K562 (cell line): ENCODE results near the gene PPP2R2D. TPM values are rescaled to one million over a fixed set of nuclear protein-coding genes. Genes with fewer than 3 reads are reported as not detected.

Experiments used
- ATAC-seq: fragments of 200-7000 bp; cut with Tn5 transposase; 3 replicates; pipeline ENCODE4 v1.9.1; 2020; ENCODE audit warnings: moderate library complexity
- BruUV-seq: library from RNA; stranded (reverse); fragments of 400-500 nt; replicated peaks from 2 replicates; lab custom pipeline; 2021; lab: Mats Ljungman, UMichigan
- CTCF ChIA-PET: fragments of 300-600 bp; formaldehyde crosslinking; extraction: SDS; loops from one replicate; lab custom pipeline; 2021; ENCODE audit warnings: low intra/inter-chr PET ratio; lab: Yijun Ruan, JAX
- POLR2A ChIA-PET: fragments of 300-600, 350-650 bp; sonication (Branson Sonifier 250); formaldehyde crosslinking; extraction: SDS; loops from one replicate; lab custom pipeline; 2021; ENCODE audit warnings: antibody characterized with exemption, inconsistent platforms; lab: Yijun Ruan, JAX
- DNase-seq, 4 experiments: peaks; one replicate each; pipeline versions ENCODE4 v3.0.0 to v3.0.0-alpha.2; 2011 to 2018; ENCODE audit warnings: low spot score in 3 of 4, mixed read lengths in 3 of 4; ENCODE audit errors: extremely low read depth in 1 of 4
- FAIRE-seq: peaks from 2 replicates; lab custom pipeline; 2011; peaks lifted over from hg19 to GRCh38; lab: Jason Lieb, UNC
- H2AFZ ChIP-seq: 2 replicates; pipeline ENCODE4 v1.6.0; 2011; ENCODE audit warnings: low read depth, low read length, control low read depth, inconsistent platforms
- H3K27ac ChIP-seq: fragments of 200-600 bp; 3 replicates; pipeline ENCODE4 v1.8.0; 2011; ENCODE audit warnings: low read depth, mild to moderate bottlenecking, control low read depth, inconsistent platforms, low read length, moderate library complexity, mixed read lengths; ENCODE audit errors: extremely low read depth
- H3K27me3 ChIP-seq, 2 experiments: fragments of 300-600 bp in 1 of 2; 2 replicates in 1 of 2; 3 replicates in 1 of 2; pipeline versions ENCODE4 v1.6.0 to v1.8.0; 2011; ENCODE audit warnings: inconsistent platforms in 2 of 2, low read length in 2 of 2, mild to moderate bottlenecking in 1 of 2, mixed read lengths in 1 of 2, moderate library complexity in 1 of 2; ENCODE audit not compliant: control insufficient read depth in 2 of 2, insufficient read depth in 2 of 2
- H3K36me3 ChIP-seq: fragments of 300-600 bp; 3 replicates; pipeline ENCODE4 v1.8.0; 2011; ENCODE audit warnings: mild to moderate bottlenecking, low read length, inconsistent platforms; ENCODE audit not compliant: control insufficient read depth, insufficient read depth
- H3K4me1 ChIP-seq, 2 experiments: fragments of 200-600 bp in 1 of 2; replicated peaks in 1 of 2; 2 replicates in 1 of 2; 3 replicates in 1 of 2; pipeline versions ENCODE4 v1.5.1 to v1.8.0; 2011; ENCODE audit warnings: inconsistent platforms in 2 of 2, low read length in 2 of 2, mild to moderate bottlenecking in 1 of 2, mixed read lengths in 1 of 2, moderate library complexity in 1 of 2; ENCODE audit not compliant: control insufficient read depth in 2 of 2, insufficient read depth in 2 of 2
- H3K4me2 ChIP-seq: 2 replicates; pipeline ENCODE4 v1.6.1; 2011; ENCODE audit warnings: low read length, control low read depth, inconsistent platforms, mixed read lengths; ENCODE audit not compliant: insufficient read depth
- H3K4me3 ChIP-seq: fragments of 200-600 bp; sonication (generic), shearing (Covaris generic); 2 replicates; pipeline ENCODE4 v1.5.1; 2016; ENCODE audit warnings: control low read depth, inconsistent platforms
- H3K79me2 ChIP-seq: fragments of 200-600 bp; 3 replicates; pipeline ENCODE4 v1.8.0; 2011; ENCODE audit warnings: low read length, inconsistent platforms; ENCODE audit not compliant: control insufficient read depth, insufficient read depth
- H3K9ac ChIP-seq, 2 experiments: 2 replicates each; pipeline versions ENCODE4 v1.6.0 to v1.6.1; 2011; ENCODE audit warnings: low read depth in 2 of 2, low read length in 2 of 2, control low read depth in 1 of 2, inconsistent platforms in 1 of 2, mild to moderate bottlenecking in 1 of 2, mixed read lengths in 1 of 2; ENCODE audit not compliant: insufficient read depth in 1 of 2
- H3K9me1 ChIP-seq: one replicate; pipeline ENCODE4 v1.6.0; 2011; ENCODE audit warnings: inconsistent platforms, mild to moderate bottlenecking, low read length, moderate library complexity; ENCODE audit not compliant: control insufficient read depth, insufficient read depth
- H3K9me3 ChIP-seq: replicated peaks from 2 replicates; pipeline ENCODE4 v1.5.1; 2011; ENCODE audit warnings: low read depth, low read length, inconsistent platforms; ENCODE audit not compliant: control insufficient read depth, insufficient read depth
- H4K20me1 ChIP-seq: replicated peaks from 2 replicates; pipeline ENCODE4 v1.6.1; 2011; ENCODE audit warnings: low read length, inconsistent platforms, mixed read lengths; ENCODE audit not compliant: control insufficient read depth, insufficient read depth
- ARHGAP35 ChIP-seq: fragments of 450-650 bp; IDR thresholded peaks from 2 replicates; pipeline ENCODE4 v1.6.1; 2018; ENCODE audit not compliant: partially characterized antibody
- BCOR ChIP-seq: fragments of 450-650 bp; IDR thresholded peaks from 2 replicates; pipeline ENCODE4 v1.6.1; 2016
- DLX4 ChIP-seq: fragments of 250-450 bp; sonication (Bioruptor Pico); IDR thresholded peaks from 2 replicates; pipeline ENCODE4 v1.6.1; 2021; ENCODE audit warnings: mild to moderate bottlenecking
- E2F5 ChIP-seq: sonication (generic); formaldehyde crosslinking; IDR thresholded peaks from 2 replicates; pipeline ENCODE4 v1.8.0; 2022; ENCODE audit warnings: mild to moderate bottlenecking, missing genetic modification reagents
- ELF1 ChIP-seq: fragments of 200-800 bp; sonication (Bioruptor generic); IDR thresholded peaks from 2 replicates; pipeline ENCODE4 v1.6.1; 2016; ENCODE audit warnings: missing genetic modification characterization, missing compliant biosample characterization
- GABPB1 ChIP-seq: sonication (generic); formaldehyde crosslinking; IDR thresholded peaks from 2 replicates; pipeline ENCODE4 v1.8.0; 2022; ENCODE audit warnings: mild to moderate bottlenecking, missing genetic modification reagents
- HDAC3 ChIP-seq: fragments of 450-650 bp; IDR thresholded peaks from 2 replicates; pipeline ENCODE4 v1.6.1; 2018; ENCODE audit warnings: borderline replicate concordance, mild to moderate bottlenecking, moderate library complexity; ENCODE audit not compliant: partially characterized antibody
- HOXB6 ChIP-seq: fragments of 250-450 bp; sonication (Bioruptor Pico); IDR thresholded peaks from 2 replicates; pipeline ENCODE4 v1.5.1; 2022; ENCODE audit warnings: mild to moderate bottlenecking, borderline replicate concordance
- RAD21 ChIP-seq, 2 experiments: fragments of 250-450 bp in 1 of 2; fragments of 450-650 bp in 1 of 2; sonication (Bioruptor Pico) in 1 of 2; formaldehyde crosslinking in 1 of 2; IDR thresholded peaks in 1 of 2; conservative IDR thresholded peaks in 1 of 2; 2 replicates each; pipeline versions ENCODE4 v1.4.0 to v1.8.0; 2020 to 2022; ENCODE audit warnings: mild to moderate bottlenecking in 2 of 2, moderate library complexity in 1 of 2
- SNIP1 ChIP-seq: fragments of 450-650 bp; IDR thresholded peaks from 2 replicates; pipeline ENCODE4 v1.7.1; 2017; ENCODE audit warnings: low read depth, mild to moderate bottlenecking
- SREBF1 ChIP-seq: fragments of 150-350 bp; IDR thresholded peaks from 2 replicates; pipeline ENCODE4 v1.6.1; 2014; ENCODE audit warnings: antibody characterized with exemption, low read depth, low read length, borderline replicate concordance
- USF1 ChIP-seq: sonication (generic); formaldehyde crosslinking; IDR thresholded peaks from 2 replicates; pipeline ENCODE4 v1.9.0; 2022; ENCODE audit warnings: mild to moderate bottlenecking, missing genetic modification reagents
- YBX1 ChIP-seq: fragments of 450-650 bp; IDR thresholded peaks from 2 replicates; pipeline ENCODE4 v1.7.1; 2016; ENCODE audit warnings: mild to moderate bottlenecking
- ZBTB7A ChIP-seq: IDR thresholded peaks from 2 replicates; pipeline ENCODE4 v1.6.1; 2011; ENCODE audit warnings: low read depth, mild to moderate bottlenecking, low read length, moderate library complexity, borderline replicate concordance; ENCODE audit not compliant: control insufficient read depth
- ZNF282 ChIP-seq: sonication (generic); formaldehyde crosslinking; IDR thresholded peaks from 2 replicates; pipeline ENCODE4 v1.8.1; 2023; ENCODE audit warnings: missing genetic modification reagents
- ZNF444 ChIP-seq: fragments of 250-450 bp; sonication (Bioruptor Pico); IDR thresholded peaks from 2 replicates; pipeline ENCODE4 v1.4.0; 2020; ENCODE audit warnings: mild to moderate bottlenecking, moderate library complexity
- ZNF57 ChIP-seq: fragments of 450-650 bp; formaldehyde crosslinking; IDR thresholded peaks from 2 replicates; pipeline ENCODE4 v1.4.0; 2020; ENCODE audit warnings: mild to moderate bottlenecking, moderate library complexity
- ZNF696 ChIP-seq: fragments of 250-450 bp; sonication (Bioruptor Pico); conservative IDR thresholded peaks from 2 replicates; pipeline ENCODE4 v1.4.0; 2020; ENCODE audit warnings: mild to moderate bottlenecking, moderate library complexity
- WGBS: fragments of 100-300 bp; shearing (Covaris generic); methylation state at CpG from one replicate; pipeline ENCODE4 v1.1.6; 2016; ENCODE audit warnings: low coverage, mixed read lengths; ENCODE audit not compliant: insufficient coverage; ENCODE audit errors: missing lambda C conversion rate; 5-methylcytosine and 5-hydroxymethylcytosine counted together
- in situ Hi-C: fragments of 300-500 bp; cut with MboI; formaldehyde crosslinking; loops from 4 replicates; pipeline ENCODE4 v1.15.0; 2018; ENCODE audit warnings: inconsistent platforms, mixed read lengths
- intact Hi-C: fragments of 100-400 bp; cut with micrococcal nuclease; formaldehyde crosslinking; loops from 2 replicates; pipeline ENCODE4 v1.14.2; 2022
- polyA plus RNA-seq, 8 experiments: library from polyadenylated mRNA; depleted of rRNA in 4 of 8; stranded (reverse) in 5 of 8; unstranded in 3 of 8; fragments of >200 nt; fragmentation: Nextera tagmentation in 2 of 8; fragmentation: Illumina TruSeq in 1 of 8; extraction: Ambion mirVana in 2 of 8; extraction: Trizol in 1 of 8; gene quantifications; 2 replicates each; pipeline versions ENCODE4 v1.2.1 to v1.2.3, GENCODE V29; 2011 to 2014; ENCODE audit warnings: inconsistent platforms in 1 of 8, missing spikeins in 1 of 8
- total RNA-seq, 7 experiments: library from RNA; depleted of rRNA in 6 of 7; stranded (reverse); fragments of >200 nt in 6 of 7; fragmentation: Illumina TruSeq in 2 of 7; extraction: Trizol in 2 of 7; gene quantifications; 2 replicates each; pipeline versions ENCODE4 v1.2.1 to v1.2.3, GENCODE V29; 2011 to 2021; ENCODE audit warnings: low replicate concordance in 1 of 7

Gene PPP2R2D
- total and polyA plus RNA-seq, 9 of the 15 experiments (the other 6 are each of a cell fraction or from before 2014, with no cell fraction given): 1.9 to 37.0 (median 26.8) TPM

- FAIRE-seq (no peak), ATAC-seq (no peak), DNase-seq (no peak)
- CTCF ChIA-PET: interaction anchor here (0.7 to 0.9 kb wide), 2 partner anchors 59 to 64 kb away, joined by 3 to 5 read pairs; no protein-coding TSS in a partner anchor
- no peaks in the 10 kb centered on the region for H3K79me2 ChIP-seq
- H4K20me1 ChIP-seq: no peaks in the 10 kb centered on the region
- no peaks in the 10 kb centered on the region for H3K4me1 ChIP-seq
- H3K9me1 ChIP-seq: no peaks in the 10 kb centered on the region
- H3K9ac ChIP-seq: no peak overlapping the region
- BruUV-seq: no TSS peak
- peaks cover 100% of the 10 kb centered on the region; the same call in 2 of the 3 replicates for H3K36me3 ChIP-seq
- POLR2A ChIA-PET: no interaction called here
- H2AFZ ChIP-seq: no peak overlapping the region
- in situ Hi-C loops (no loop called here), intact Hi-C loops (no loop called here)
- no peak overlapping the region for H3K4me3 ChIP-seq
- TF ChIP-seq ZNF444 (CRISPR knock-in tag) (no peak), YBX1 (no peak), GABPB1 (CRISPR knock-in tag) (no peak), HDAC3 (no peak), ARHGAP35 (no peak), ZNF696 (CRISPR knock-in tag) (no peak), SNIP1 (no peak), DLX4 (CRISPR knock-in tag) (no peak), ZNF57 (CRISPR knock-in tag) (no peak), USF1 (CRISPR knock-in tag) (no peak), ZNF282 (CRISPR knock-in tag) (no peak), ZBTB7A (no peak), BCOR (no peak), HOXB6 (CRISPR knock-in tag) (no peak), SREBF1 (no peak), ELF1 (tag) (no peak), RAD21 (CRISPR knock-in tag; conservative IDR thresholded peaks at IDR 0.05 in 1 of 2, IDR thresholded peaks at IDR 0.05 in 1 of 2) (no peak), E2F5 (CRISPR knock-in tag) (no peak)
- no peaks in the 10 kb centered on the region for H3K27me3 ChIP-seq
- WGBS: 92% methylated on average over 4 of the region's 4 CpGs
- H3K27ac ChIP-seq: no peak overlapping the region
- no peak overlapping the region for H3K4me2 ChIP-seq
- no peaks in the 10 kb centered on the region for H3K9me3 ChIP-seq
These were observed 43.6 kb downstream of the PPP2R2D start for GRCh38 chr10:131944412-131944811.
